ENCODE measurements around the gene PTCSC3.

Gene PTCSC3

DNA sequence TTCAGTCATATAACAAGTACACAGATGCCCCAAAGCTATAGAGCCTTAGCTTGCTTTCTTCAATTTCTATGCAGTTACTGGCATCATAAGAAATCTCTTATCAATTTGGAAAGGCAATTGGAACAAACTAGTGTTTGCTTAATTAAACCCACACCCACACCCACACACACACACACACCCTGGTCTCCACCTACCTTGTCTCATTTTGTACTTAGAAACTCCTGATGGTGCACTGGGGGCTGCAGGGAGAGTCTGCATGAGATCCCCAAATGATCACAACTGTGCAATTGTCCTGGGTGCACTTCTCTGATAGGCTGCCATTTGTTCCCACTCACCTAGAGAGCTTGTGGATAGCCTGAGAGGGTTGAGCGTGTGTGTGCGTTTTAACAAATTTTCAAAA lies 40.5 kb upstream of the PTCSC3 start:
- no peak overlapping the region for H2BK15ac ChIP-seq (ENCODE audit: low read length)
- H3K18ac ChIP-seq (ENCODE audit: low read length): no peak overlapping the region
- H2AFZ ChIP-seq (ENCODE audit: low read length): no peak overlapping the region
- no peak overlapping the region for H3K4ac ChIP-seq (ENCODE audit: low read length)
- H3K4me2 ChIP-seq (ENCODE audit: insufficient read depth, low read length, poor library complexity, severe bottlenecking): no peak overlapping the region
- H3K27me3 ChIP-seq (ENCODE audit: control insufficient read depth in 3 of 3, insufficient read depth in 3 of 3, low read depth in 1 of 3, low read length in 3 of 3): peaks cover 0 to 81% (median 0%) of the 10 kb centered on the region in 3 experiments
- H2BK5ac ChIP-seq (ENCODE audit: low read length): no peak overlapping the region
- H3K4me1 ChIP-seq (ENCODE audit: control insufficient read depth in 2 of 2, insufficient read depth in 1 of 2, low read depth in 1 of 2, low read length in 2 of 2): peaks cover 6 to 21% of the 10 kb centered on the region in 2 donors
- no peaks in the 10 kb centered on the region for H3K79me1 ChIP-seq (ENCODE audit: low read depth, low read length)
- no peak for DNase-seq (ENCODE audit: low spot score)
- no peak overlapping the region for H4K91ac ChIP-seq (ENCODE audit: low read depth, low read length, poor library complexity)
- WGBS, 2 donors (ENCODE audit: extremely low coverage in 2 of 2, insufficient read length in 2 of 2, insufficient replicate concordance in 1 of 2): no CpG with 5 or more reads among the region's 2 CpGs
- H3K9me3 ChIP-seq (replicated peaks in 1 of 2; ENCODE audit: control insufficient read depth in 2 of 2, insufficient read depth in 1 of 2, low read depth in 1 of 2, low read length in 2 of 2): no peaks in the 10 kb centered on the region
- no peaks in the 10 kb centered on the region for H3K36me3 ChIP-seq (replicated peaks in 1 of 2; ENCODE audit: control insufficient read depth in 2 of 2, insufficient read depth in 2 of 2, low read length in 2 of 2)
- H3K4me3 ChIP-seq (ENCODE audit: low read length in 2 of 2): no peak overlapping the region
- no peak overlapping the region for H2BK12ac ChIP-seq (ENCODE audit: low read length)
- no peak overlapping the region for H2AK5ac ChIP-seq (ENCODE audit: low read depth, low read length)
- no peak overlapping the region for H3K27ac ChIP-seq (replicated peaks; ENCODE audit: low read length)
- H4K8ac ChIP-seq (ENCODE audit: low read depth, low read length): no peak overlapping the region
- no peak overlapping the region for H3K23ac ChIP-seq (ENCODE audit: low read depth, low read length, poor library complexity)
- no peak overlapping the region for H2BK120ac ChIP-seq (ENCODE audit: low read depth, low read length)
- H3K9ac ChIP-seq (ENCODE audit: low read depth, low read length, poor library complexity): no peak overlapping the region
- no peak overlapping the region for H3K14ac ChIP-seq (ENCODE audit: low read length)

DNA sequence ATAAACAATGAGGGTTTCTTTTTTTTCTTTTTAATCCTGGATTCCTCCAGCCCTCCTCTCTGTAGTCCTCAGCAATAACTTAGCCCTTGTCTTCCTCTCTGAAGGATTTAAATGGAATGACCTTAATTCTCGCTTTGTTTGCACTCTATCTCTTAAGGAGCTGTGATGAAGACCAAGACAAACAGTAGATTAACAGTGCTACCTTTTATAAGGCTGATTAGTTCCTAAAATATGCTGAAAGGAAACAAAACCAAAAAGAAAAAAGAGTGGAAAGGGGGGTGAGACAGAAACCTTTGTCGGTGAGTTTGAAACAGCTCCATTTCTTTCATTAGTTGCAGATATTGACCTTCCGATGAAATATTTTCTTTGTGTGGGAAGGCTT lies 38.7 kb upstream of the PTCSC3 start:
- Histone ChIP-seq H3K9ac (ENCODE audit: low read depth, low read length, poor library complexity) (no peak overlapping the region), H3K4me3 (ENCODE audit: low read length in 2 of 2) (no peak overlapping the region), H2AK5ac (ENCODE audit: low read depth, low read length) (no peak overlapping the region), H3K4me1 (ENCODE audit: control insufficient read depth in 2 of 2, insufficient read depth in 1 of 2, low read depth in 1 of 2, low read length in 2 of 2) (peaks cover 0 to 16% of the 10 kb centered on the region in 2 donors), H3K36me3 (replicated peaks in 1 of 2; ENCODE audit: control insufficient read depth in 2 of 2, insufficient read depth in 2 of 2, low read length in 2 of 2) (no peaks in the 10 kb centered on the region), H3K27me3 (ENCODE audit: control insufficient read depth in 3 of 3, insufficient read depth in 3 of 3, low read depth in 1 of 3, low read length in 3 of 3) (peaks cover 0 to 86% (median 0%) of the 10 kb centered on the region in 3 experiments), H3K4ac (ENCODE audit: low read length) (no peak overlapping the region), H2BK15ac (ENCODE audit: low read length) (no peak overlapping the region), H4K91ac (ENCODE audit: low read depth, low read length, poor library complexity) (no peak overlapping the region), H3K4me2 (ENCODE audit: insufficient read depth, low read length, poor library complexity, severe bottlenecking) (no peak overlapping the region), H3K79me1 (ENCODE audit: low read depth, low read length) (no peaks in the 10 kb centered on the region), H3K14ac (ENCODE audit: low read length) (no peak overlapping the region), H2BK5ac (ENCODE audit: low read length) (no peak overlapping the region), H2BK120ac (ENCODE audit: low read depth, low read length) (no peak overlapping the region), H2AFZ (ENCODE audit: low read length) (no peak overlapping the region), H3K9me3 (replicated peaks in 1 of 2; ENCODE audit: control insufficient read depth in 2 of 2, insufficient read depth in 1 of 2, low read depth in 1 of 2, low read length in 2 of 2) (no peaks in the 10 kb centered on the region), H2BK12ac (ENCODE audit: low read length) (no peak overlapping the region), H3K27ac (replicated peaks; ENCODE audit: low read length) (peak overlapping the region; percentile 45), H3K23ac (ENCODE audit: low read depth, low read length, poor library complexity) (no peak overlapping the region), H3K18ac (ENCODE audit: low read length) (no peak overlapping the region), H4K8ac (ENCODE audit: low read depth, low read length) (no peak overlapping the region)
- WGBS, 2 donors (ENCODE audit: extremely low coverage in 2 of 2, insufficient read length in 2 of 2, insufficient replicate concordance in 1 of 2): no CpG with 5 or more reads among the region's 3 CpGs
- no peak for DNase-seq (ENCODE audit: low spot score)

DNA sequence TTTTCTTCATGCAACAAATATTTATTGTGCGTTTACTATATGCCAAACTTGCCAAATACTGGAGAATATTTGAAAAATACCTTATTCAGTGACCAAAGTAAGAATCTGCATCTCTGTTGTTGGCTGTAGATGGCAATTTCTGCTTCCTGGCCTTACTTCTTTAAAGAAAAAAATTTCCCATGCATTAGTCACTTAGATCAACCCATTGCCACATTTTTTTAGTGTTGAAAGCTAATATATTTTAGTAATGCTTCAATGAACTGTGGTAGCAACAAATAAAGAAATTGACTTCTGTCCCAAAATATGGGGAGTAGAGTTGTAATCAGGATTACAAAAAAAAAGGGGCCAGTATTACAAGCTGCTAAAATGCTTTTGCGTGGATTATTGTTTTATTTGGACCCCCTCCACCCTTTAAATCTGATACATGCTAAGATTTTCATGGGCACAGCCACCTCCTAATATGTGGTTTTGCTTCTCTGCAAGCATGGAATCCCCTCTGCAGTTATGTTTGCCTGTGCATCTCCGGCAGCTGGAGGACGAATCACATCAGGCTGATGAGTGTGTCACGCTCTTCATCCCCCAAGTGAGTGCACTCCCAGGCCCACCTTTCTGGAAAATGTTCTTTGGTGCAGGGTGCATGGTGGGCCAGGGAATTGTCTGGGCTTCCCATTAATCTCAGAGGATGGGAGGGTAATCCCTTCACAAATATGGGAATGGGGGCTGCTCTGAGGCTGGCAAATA lies 38.1 kb upstream of the PTCSC3 start:
- Histone ChIP-seq H3K79me1 (ENCODE audit: low read depth, low read length) (no peaks in the 10 kb centered on the region), H3K36me3 (replicated peaks in 1 of 2; ENCODE audit: control insufficient read depth in 2 of 2, insufficient read depth in 2 of 2, low read length in 2 of 2) (no peaks in the 10 kb centered on the region), H2BK15ac (ENCODE audit: low read length) (no peak overlapping the region), H3K23ac (ENCODE audit: low read depth, low read length, poor library complexity) (no peak overlapping the region), H4K8ac (ENCODE audit: low read depth, low read length) (no peak overlapping the region), H2BK12ac (ENCODE audit: low read length) (no peak overlapping the region), H3K18ac (ENCODE audit: low read length) (no peak overlapping the region), H3K4me3 (ENCODE audit: low read length in 2 of 2) (no peak overlapping the region), H2AK5ac (ENCODE audit: low read depth, low read length) (no peak overlapping the region), H3K14ac (ENCODE audit: low read length) (no peak overlapping the region), H3K27me3 (ENCODE audit: control insufficient read depth in 3 of 3, insufficient read depth in 3 of 3, low read depth in 1 of 3, low read length in 3 of 3) (peaks cover 0 to 85% (median 0%) of the 10 kb centered on the region in 3 experiments), H3K9ac (ENCODE audit: low read depth, low read length, poor library complexity) (no peak overlapping the region), H2BK120ac (ENCODE audit: low read depth, low read length) (no peak overlapping the region), H4K91ac (ENCODE audit: low read depth, low read length, poor library complexity) (no peak overlapping the region), H2BK5ac (ENCODE audit: low read length) (no peak overlapping the region), H3K9me3 (replicated peaks in 1 of 2; ENCODE audit: control insufficient read depth in 2 of 2, insufficient read depth in 1 of 2, low read depth in 1 of 2, low read length in 2 of 2) (no peaks in the 10 kb centered on the region), H2AFZ (ENCODE audit: low read length) (no peak overlapping the region), H3K4me1 (ENCODE audit: control insufficient read depth in 2 of 2, insufficient read depth in 1 of 2, low read depth in 1 of 2, low read length in 2 of 2) (peaks cover 0 to 16% of the 10 kb centered on the region in 2 donors), H3K27ac (replicated peaks; ENCODE audit: low read length) (peak overlapping the region; percentile 45), H3K4ac (ENCODE audit: low read length) (no peak overlapping the region), H3K4me2 (ENCODE audit: insufficient read depth, low read length, poor library complexity, severe bottlenecking) (no peak overlapping the region)
- DNase-seq (ENCODE audit: low spot score): no peak
- no CpG with 5 or more reads among the region's 5 CpGs for WGBS, 2 donors (ENCODE audit: extremely low coverage in 2 of 2, insufficient read length in 2 of 2, insufficient replicate concordance in 1 of 2)

DNA sequence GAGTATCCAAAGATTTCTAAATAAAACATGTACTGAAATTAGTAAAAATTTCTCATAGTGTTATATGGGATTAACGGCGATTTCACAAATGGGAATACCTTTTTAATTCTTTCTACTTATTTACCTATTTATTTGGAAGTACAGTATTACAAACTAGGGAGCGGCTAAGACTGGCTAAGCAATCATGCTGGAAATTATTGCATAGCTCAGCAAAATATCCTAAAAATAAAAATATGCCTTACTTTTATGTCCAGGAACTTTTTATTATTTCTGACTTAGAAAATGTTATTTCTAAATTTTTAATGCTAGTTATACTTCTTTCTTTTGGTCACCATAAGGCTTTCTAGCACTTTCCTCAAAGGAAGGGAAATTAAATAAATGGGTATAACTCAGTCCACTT lies 36.5 kb upstream of the PTCSC3 start:
- Histone ChIP-seq H3K4me2 (ENCODE audit: insufficient read depth, low read length, poor library complexity, severe bottlenecking) (no peak overlapping the region), H2AFZ (ENCODE audit: low read length) (no peak overlapping the region), H2BK5ac (ENCODE audit: low read length) (no peak overlapping the region), H3K27ac (replicated peaks; ENCODE audit: low read length) (no peak overlapping the region), H3K4me3 (ENCODE audit: low read length in 2 of 2) (no peak overlapping the region), H4K91ac (ENCODE audit: low read depth, low read length, poor library complexity) (no peak overlapping the region), H3K18ac (ENCODE audit: low read length) (no peak overlapping the region), H3K9me3 (replicated peaks in 1 of 2; ENCODE audit: control insufficient read depth in 2 of 2, insufficient read depth in 1 of 2, low read depth in 1 of 2, low read length in 2 of 2) (no peaks in the 10 kb centered on the region), H3K4me1 (ENCODE audit: control insufficient read depth in 2 of 2, insufficient read depth in 1 of 2, low read depth in 1 of 2, low read length in 2 of 2) (peaks cover 0 to 16% of the 10 kb centered on the region in 2 donors), H3K9ac (ENCODE audit: low read depth, low read length, poor library complexity) (no peak overlapping the region), H3K4ac (ENCODE audit: low read length) (no peak overlapping the region), H2AK5ac (ENCODE audit: low read depth, low read length) (no peak overlapping the region), H3K27me3 (ENCODE audit: control insufficient read depth in 3 of 3, insufficient read depth in 3 of 3, low read depth in 1 of 3, low read length in 3 of 3) (peaks cover 0 to 75% (median 0%) of the 10 kb centered on the region in 3 experiments), H2BK15ac (ENCODE audit: low read length) (no peak overlapping the region), H2BK120ac (ENCODE audit: low read depth, low read length) (no peak overlapping the region), H3K36me3 (replicated peaks in 1 of 2; ENCODE audit: control insufficient read depth in 2 of 2, insufficient read depth in 2 of 2, low read length in 2 of 2) (no peaks in the 10 kb centered on the region), H3K79me1 (ENCODE audit: low read depth, low read length) (no peaks in the 10 kb centered on the region), H4K8ac (ENCODE audit: low read depth, low read length) (no peak overlapping the region), H2BK12ac (ENCODE audit: low read length) (no peak overlapping the region), H3K23ac (ENCODE audit: low read depth, low read length, poor library complexity) (no peak overlapping the region), H3K14ac (ENCODE audit: low read length) (no peak overlapping the region)
- no CpG with 5 or more reads among the region's 3 CpGs for WGBS, 2 donors (ENCODE audit: extremely low coverage in 2 of 2, insufficient read length in 2 of 2, insufficient replicate concordance in 1 of 2)
- no peak for DNase-seq (ENCODE audit: low spot score)
